LNCaP clone FGC (cell line): ENCODE data around the gene TBC1D9B.

Experiments
- DNase-seq: peaks from one replicate; pipeline ENCODE4 v3.0.0-alpha.2; 2011; ENCODE audit warnings: low read depth
- H3K4me3 ChIP-seq: 2 replicates; pipeline ENCODE4 v1.5.1; 2011; ENCODE audit warnings: mild to moderate bottlenecking, low read depth, low read length, control low read depth
- CTCF ChIP-seq: IDR thresholded peaks from 2 replicates; pipeline ENCODE4 v1.5.1; 2012; ENCODE audit warnings: mild to moderate bottlenecking; ENCODE audit not compliant: control insufficient read depth, insufficient read depth; ENCODE audit errors: extremely low read depth

The TBC1D9B gene

GRCh38 chr5:179930788-179931473 is 23.2 kb upstream of the TBC1D9B start:
- no peak for DNase-seq
- no peak for TF ChIP-seq CTCF
- H3K4me3 ChIP-seq, result no peak overlapping the region

- no peak for DNase-seq
- no peak overlapping the region for H3K4me3 ChIP-seq
- no peak for TF ChIP-seq CTCF
Measured at GRCh38 chr5:179927824-179928223, 20.1 kb upstream of the TBC1D9B start.

- TF ChIP-seq CTCF, result no peak
- H3K4me3 ChIP-seq, result no peak overlapping the region
- no peak for DNase-seq
Measured at GRCh38 chr5:179926657-179927056, 19.0 kb upstream of the TBC1D9B start.

GRCh38 chr5:179923436-179923835 is 15.7 kb upstream of the TBC1D9B start:
- DNase-seq, result no peak
- no peak overlapping the region for H3K4me3 ChIP-seq
- no peak for TF ChIP-seq CTCF

- H3K4me3 ChIP-seq, result no peak overlapping the region
- TF ChIP-seq CTCF, result no peak
- DNase-seq, result no peak
Measured at GRCh38 chr5:179920175-179920574, 12.5 kb upstream of the TBC1D9B start.

- no peak for DNase-seq
- TF ChIP-seq CTCF, result no peak
- H3K4me3 ChIP-seq, result no peak overlapping the region
Measured at GRCh38 chr5:179919487-179920060, 11.9 kb upstream of the TBC1D9B start.
